ENCODE data around the gene RIMOC1.
"Not testable (repeated sequence)": the region's sequence is repeated elsewhere in the genome, so short reads cannot be mapped to it uniquely, and the experiment has no call there.

Gene RIMOC1

DNA sequence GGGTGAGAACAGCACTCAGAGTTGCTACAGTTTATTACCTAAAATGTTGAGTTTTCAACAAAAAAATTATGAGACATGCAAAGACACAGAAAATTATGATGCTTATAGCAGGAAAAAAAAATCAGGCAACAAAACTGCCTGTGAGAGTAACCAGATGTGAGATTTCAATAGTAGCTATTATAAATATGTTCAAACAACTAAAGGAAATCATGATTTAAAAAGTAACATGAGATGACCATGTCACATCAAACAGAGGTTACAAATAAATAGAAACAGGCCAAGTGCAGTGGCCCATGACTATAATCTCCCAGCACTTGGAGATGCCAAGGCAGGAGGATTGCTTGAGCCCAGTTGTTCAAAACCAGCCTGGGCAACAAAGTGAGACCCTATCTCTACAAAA, 12.1 kb upstream of the RIMOC1 start:
- no peak for DNase-seq

GRCh38 chr5:41893074-41893851, 10.9 kb upstream of the RIMOC1 start:
- DNase-seq = no peak

GRCh38 chr5:41896230-41896629, 7.9 kb upstream of the RIMOC1 start:
- no peak for DNase-seq

DNA sequence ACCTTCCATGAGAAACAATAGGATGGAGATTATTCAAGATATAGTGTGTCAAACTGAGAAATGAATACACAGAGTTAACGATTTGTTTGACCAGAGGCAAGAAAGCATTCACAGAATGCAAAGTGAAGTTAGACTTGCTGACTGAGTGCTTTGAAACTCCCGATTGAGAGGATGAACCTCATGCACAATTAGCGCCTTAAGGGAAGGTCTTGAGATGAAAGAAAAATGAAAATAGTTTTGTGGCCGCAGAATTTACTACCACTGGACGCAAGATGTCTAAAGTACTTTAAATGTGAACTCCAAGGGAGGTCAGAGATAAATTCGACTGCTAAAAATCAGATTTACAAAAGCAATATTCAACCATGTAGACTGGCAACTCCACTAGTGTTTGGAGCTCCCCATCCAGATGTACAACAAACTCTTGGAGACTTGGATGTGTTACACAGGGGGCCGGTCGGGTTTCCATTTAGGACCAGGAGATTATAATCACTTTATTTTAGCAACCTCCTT, 707 bp upstream of the RIMOC1 start:
- no peak for DNase-seq

- no peak for DNase-seq
These were observed 2.0 kb downstream of the RIMOC1 start for GRCh38 chr5:41906151-41906550.

DNA sequence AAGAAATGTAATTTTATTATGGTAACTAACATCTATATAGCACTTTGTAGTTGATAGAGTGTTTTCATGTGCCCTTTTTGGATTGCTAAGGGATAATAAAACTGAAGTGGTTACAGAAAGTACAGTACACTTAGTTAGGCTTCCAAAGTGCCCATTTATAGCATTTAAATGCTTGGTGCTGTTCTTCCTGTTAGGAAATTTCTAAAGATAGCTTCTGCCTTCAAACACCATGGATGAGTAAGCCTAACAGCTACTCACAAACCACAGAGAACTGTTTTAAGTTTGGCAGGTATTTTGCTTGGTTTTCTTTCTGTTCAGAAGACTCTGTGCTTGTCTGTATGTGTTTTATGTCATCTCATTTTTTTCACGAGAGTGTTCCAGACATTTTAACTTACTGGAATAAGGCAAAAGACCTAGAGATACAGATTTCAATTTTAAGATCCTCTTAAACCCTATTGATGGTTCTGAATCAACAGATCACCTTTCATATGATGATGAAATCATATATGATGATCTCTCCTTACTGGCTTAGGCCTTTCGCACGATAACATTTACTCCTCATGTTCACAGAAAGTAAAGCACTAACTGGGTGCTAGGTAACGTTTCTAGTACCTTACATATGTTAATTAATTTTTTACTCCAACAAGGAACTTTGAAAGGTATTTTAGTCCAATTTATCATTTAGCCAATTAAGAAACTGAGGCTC, 4.4 kb downstream of the RIMOC1 start:
- DNase-seq = no peak

GRCh38 chr5:41918105-41918504, 14.0 kb downstream of the RIMOC1 start:
- DNase-seq = no peak

DNA sequence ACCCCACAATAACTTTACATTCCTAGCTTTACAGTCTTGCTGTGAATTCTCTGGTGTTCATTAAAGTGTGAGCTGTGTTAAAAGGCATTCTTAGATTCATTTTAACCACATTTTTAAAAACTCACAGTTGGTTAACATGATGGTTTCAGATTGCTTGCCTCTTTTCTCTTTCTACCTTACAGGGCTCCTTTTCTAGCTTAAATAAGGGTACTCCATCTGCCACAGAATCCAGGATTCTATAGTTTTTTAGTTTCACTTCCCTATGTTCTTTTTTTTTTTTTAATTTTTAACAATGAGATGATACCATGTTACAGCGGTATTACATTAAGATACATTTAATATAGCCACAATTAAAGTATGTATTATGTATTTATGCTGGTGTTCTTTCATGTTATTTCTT, 17.0 kb downstream of the RIMOC1 start:
- DNase-seq = no peak

GRCh38 chr5:41921874-41922273, 17.7 kb downstream of the RIMOC1 start:
- DNase-seq = no peak

GRCh38 chr5:41924526-41924871, 20.4 kb downstream of the RIMOC1 start:
- no peak for DNase-seq

- peak; percentile 62 to 79 for DNase-seq
These were observed 20.9 kb downstream of the RIMOC1 start, which contains the start of gene FBXO4 for GRCh38 chr5:41924872-41925554. TSS of gene FBXO4 (plus strand) at chr5:41925281. CDS start at chr5:41925310, 29 bp downstream.

DNA sequence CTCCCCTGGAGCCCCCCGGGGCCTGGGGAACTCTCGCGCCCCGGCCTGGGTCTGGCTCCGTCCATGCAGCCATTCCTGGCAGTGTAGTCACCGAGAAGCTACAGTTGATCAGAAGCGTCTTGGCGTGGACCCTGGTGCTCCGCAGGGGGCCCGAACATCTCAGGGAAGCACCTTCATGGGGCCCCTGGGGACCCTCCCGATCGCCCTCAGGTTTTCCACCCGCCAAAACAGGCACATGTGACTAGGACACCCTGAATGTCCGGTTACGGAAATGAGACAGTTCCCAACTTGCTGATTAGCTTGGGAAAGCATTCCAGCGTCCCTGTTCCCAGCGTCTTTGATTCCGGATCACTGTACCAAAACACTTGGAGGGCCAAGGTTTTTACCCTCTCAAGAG, 21.4 kb downstream of the RIMOC1 start:
- DNase-seq = no peak

DNA sequence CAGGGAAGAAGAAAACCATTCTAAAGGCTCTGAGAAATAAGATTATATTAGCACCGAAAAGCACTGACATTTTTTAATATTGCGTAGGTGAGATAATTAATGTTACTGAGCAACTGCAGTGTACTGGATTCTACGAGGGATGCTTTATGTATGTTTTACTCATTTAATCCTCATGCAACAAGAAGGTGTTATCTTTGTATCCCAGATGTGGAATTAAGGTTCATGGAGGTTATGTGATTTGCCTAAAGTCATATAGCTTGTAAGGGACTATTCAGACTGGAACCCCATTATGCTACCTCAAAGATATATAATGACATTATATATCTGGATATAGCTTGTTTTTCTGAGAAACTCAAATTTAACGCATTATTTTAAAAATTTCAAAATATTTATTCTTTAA, 23.5 kb downstream of the RIMOC1 start:
- DNase-seq = no peak

GRCh38 chr5:41929035-41929434, 24.9 kb downstream of the RIMOC1 start:
- no peak for DNase-seq

GRCh38 chr5:41932770-41933169, 28.6 kb downstream of the RIMOC1 start:
- no peak for DNase-seq

DNA sequence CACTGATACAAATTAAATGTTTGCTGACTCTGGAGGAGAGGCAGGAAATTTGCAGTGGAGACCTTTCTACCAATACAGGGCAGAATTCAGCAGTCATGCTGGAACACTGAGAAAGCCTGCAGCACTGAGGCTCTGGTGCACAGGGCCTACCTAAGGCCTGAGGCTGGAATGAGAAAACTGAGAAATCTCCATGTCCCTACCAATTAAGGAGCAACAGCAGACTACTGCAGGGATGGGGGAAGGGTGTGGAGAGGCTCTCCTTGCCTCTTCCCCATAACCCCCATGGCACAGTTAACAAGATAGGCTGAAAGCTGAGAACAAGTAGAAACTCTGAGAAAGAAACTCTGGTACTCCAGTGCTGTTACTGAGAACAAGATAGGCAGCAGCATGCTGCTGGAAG, 31.4 kb downstream of the RIMOC1 start:
- no peak for DNase-seq

- DNase-seq = no peak
These were observed 36.5 kb downstream of the RIMOC1 start for GRCh38 chr5:41940641-41941040.

GRCh38 chr5:41945332-41945955, 41.3 kb downstream of the RIMOC1 start:
- DNase-seq = not testable (repeated sequence)

DNA sequence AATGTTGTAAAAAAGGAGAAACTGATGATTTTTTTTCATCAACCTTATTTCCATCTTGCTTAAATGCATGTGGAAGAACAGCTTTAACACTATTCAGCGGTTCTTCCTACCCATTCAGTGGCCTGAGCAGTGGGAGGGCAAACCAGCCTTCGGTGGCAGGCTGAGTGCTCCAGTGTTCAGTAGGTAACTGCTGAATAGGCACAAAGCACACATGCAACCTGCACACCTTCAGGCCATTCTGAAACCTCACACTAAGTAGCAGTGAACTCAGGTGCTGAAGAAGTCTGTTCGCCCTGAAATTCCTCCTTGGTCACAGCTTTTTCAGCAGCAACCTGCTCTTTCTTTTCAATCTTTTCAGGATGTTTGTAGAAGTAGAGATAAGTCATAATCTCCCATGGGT, 47.1 kb downstream of the RIMOC1 start:
- DNase-seq = no peak
